Stimulated activated naive CD8-positive, alpha-beta T cell treated with anti-CD3 and anti-CD28 coated beads, Interleukin-15, Interleukin-2, amounts not matched to agents 100 ng/mL and 50 ng/mL, for 24 hours (primary cell): ENCODE results near the gene YLPM1.

Experiments used
- H3K27ac Mint-ChIP-seq: one replicate; pipeline ENCODE4 v1.8.0; 2021; ENCODE audit warnings: mild to moderate bottlenecking, mixed read lengths
- H3K27me3 Mint-ChIP-seq: one replicate; pipeline ENCODE4 v1.8.0; 2021; ENCODE audit warnings: mixed read lengths
- H3K36me3 Mint-ChIP-seq: one replicate; pipeline ENCODE4 v1.8.0; 2021; ENCODE audit warnings: low read depth, mixed read lengths
- H3K4me1 Mint-ChIP-seq: one replicate; pipeline ENCODE4 v1.8.0; 2021; ENCODE audit warnings: low read depth, mixed read lengths
- H3K4me3 Mint-ChIP-seq: one replicate; pipeline ENCODE4 v1.8.0; 2021; ENCODE audit warnings: mild to moderate bottlenecking, mixed read lengths
- H3K9me3 Mint-ChIP-seq: one replicate; pipeline ENCODE4 v1.8.0; 2021; ENCODE audit warnings: mixed read lengths

Gene YLPM1

GRCh38 chr14:74841230-74842207 lies 78.4 kb downstream of the YLPM1 start:
- H3K9me3 Mint-ChIP-seq = no peaks in the 10 kb centered on the region
- H3K27me3 Mint-ChIP-seq = no peaks in the 10 kb centered on the region
- H3K36me3 Mint-ChIP-seq = peaks cover 31% of the 10 kb centered on the region
- peak overlapping the region; percentile 53 for H3K4me3 Mint-ChIP-seq
- peaks cover 66% of the 10 kb centered on the region for H3K4me1 Mint-ChIP-seq
- H3K27ac Mint-ChIP-seq = peak overlapping the region; percentile 78

DNA sequence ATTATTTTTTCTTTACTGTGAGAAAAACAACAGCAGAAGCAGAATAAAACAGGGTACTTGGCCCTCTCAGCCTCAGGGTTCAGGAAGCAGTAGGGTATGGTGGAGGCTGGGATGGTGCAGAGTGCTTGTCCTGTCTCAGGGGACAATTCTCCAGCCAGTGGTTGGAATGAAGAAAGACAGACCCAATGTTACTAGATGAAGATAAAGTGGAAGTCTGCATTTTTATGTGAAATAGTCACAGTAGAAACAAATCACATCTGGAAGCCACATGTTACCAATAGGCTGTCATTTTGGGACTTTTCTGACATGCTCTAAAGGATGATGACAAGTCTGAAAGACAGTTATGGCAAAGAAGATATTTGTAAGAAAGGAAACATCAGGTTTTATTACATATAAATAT lies 80.5 kb downstream of the YLPM1 start:
- Mint-ChIP-seq H3K27me3 (no peaks in the 10 kb centered on the region), H3K9me3 (no peaks in the 10 kb centered on the region), H3K36me3 (peaks cover 14% of the 10 kb centered on the region), H3K27ac (no peak overlapping the region), H3K4me1 (peaks cover 44% of the 10 kb centered on the region), H3K4me3 (no peak overlapping the region)

DNA sequence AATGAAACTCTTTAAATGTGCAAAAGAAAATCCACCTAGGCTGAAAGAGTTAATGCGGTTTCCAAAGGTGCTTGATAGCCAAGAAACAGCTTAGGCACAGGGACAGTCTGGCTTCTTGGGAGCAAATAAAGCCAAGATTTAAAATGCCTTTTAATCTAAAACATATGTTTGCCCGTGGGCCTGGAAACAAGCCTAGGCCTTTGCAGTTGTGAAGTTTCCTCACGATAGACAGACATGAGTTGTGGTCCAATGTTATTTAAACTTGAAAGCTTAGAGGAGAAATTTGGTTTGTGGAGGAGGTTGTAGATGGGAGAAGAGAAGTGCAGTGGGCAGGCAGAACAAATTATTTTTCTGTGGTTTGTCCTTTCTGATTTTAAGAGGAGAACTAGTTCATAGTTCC lies 83.1 kb downstream of the YLPM1 start:
- H3K4me3 Mint-ChIP-seq = no peak overlapping the region
- H3K4me1 Mint-ChIP-seq = peaks cover 22% of the 10 kb centered on the region
- H3K27me3 Mint-ChIP-seq = no peaks in the 10 kb centered on the region
- H3K36me3 Mint-ChIP-seq = no peaks in the 10 kb centered on the region
- H3K9me3 Mint-ChIP-seq = no peaks in the 10 kb centered on the region
- no peak overlapping the region for H3K27ac Mint-ChIP-seq

- Mint-ChIP-seq H3K9me3 (no peaks in the 10 kb centered on the region), H3K4me3 (no peak overlapping the region), H3K27me3 (no peaks in the 10 kb centered on the region), H3K27ac (no peak overlapping the region), H3K36me3 (no peaks in the 10 kb centered on the region), H3K4me1 (peaks cover 13% of the 10 kb centered on the region)
Observed at GRCh38 chr14:74846968-74847665, 84.0 kb downstream of the YLPM1 start.

DNA sequence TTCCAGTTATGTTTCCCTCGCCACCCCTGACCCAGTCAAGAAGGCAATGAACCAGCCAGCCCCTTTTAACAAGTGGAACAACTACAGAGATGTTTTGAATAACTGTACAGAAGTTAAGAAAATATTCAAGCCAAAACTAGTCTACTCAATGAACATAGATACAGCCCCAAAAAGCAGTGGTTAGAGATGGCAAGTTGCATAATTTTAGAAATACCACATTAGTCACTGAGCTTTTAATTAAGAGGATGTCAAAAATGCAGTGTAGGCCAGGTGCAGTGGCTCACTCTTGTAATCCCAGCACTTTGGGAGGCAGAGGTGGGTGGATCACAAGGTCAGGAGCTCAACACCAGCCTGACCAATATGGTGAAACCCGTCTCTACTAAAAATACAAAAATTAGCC lies 85.7 kb downstream of the YLPM1 start:
- no peaks in the 10 kb centered on the region for H3K36me3 Mint-ChIP-seq
- no peaks in the 10 kb centered on the region for H3K27me3 Mint-ChIP-seq
- no peak overlapping the region for H3K27ac Mint-ChIP-seq
- H3K9me3 Mint-ChIP-seq = no peaks in the 10 kb centered on the region
- peaks cover 23% of the 10 kb centered on the region for H3K4me1 Mint-ChIP-seq
- no peak overlapping the region for H3K4me3 Mint-ChIP-seq

- H3K9me3 Mint-ChIP-seq = no peaks in the 10 kb centered on the region
- no peak overlapping the region for H3K27ac Mint-ChIP-seq
- no peak overlapping the region for H3K4me3 Mint-ChIP-seq
- H3K36me3 Mint-ChIP-seq = no peaks in the 10 kb centered on the region
- no peaks in the 10 kb centered on the region for H3K27me3 Mint-ChIP-seq
- H3K4me1 Mint-ChIP-seq = peaks cover 23% of the 10 kb centered on the region
Observed at GRCh38 chr14:74852922-74853530, 89.9 kb downstream of the YLPM1 start.

- Mint-ChIP-seq H3K4me3 (no peak overlapping the region), H3K27me3 (no peaks in the 10 kb centered on the region), H3K9me3 (no peaks in the 10 kb centered on the region), H3K4me1 (peaks cover 23% of the 10 kb centered on the region), H3K27ac (no peak overlapping the region), H3K36me3 (no peaks in the 10 kb centered on the region)
Observed at GRCh38 chr14:74853581-74853980, 90.5 kb downstream of the YLPM1 start.

DNA sequence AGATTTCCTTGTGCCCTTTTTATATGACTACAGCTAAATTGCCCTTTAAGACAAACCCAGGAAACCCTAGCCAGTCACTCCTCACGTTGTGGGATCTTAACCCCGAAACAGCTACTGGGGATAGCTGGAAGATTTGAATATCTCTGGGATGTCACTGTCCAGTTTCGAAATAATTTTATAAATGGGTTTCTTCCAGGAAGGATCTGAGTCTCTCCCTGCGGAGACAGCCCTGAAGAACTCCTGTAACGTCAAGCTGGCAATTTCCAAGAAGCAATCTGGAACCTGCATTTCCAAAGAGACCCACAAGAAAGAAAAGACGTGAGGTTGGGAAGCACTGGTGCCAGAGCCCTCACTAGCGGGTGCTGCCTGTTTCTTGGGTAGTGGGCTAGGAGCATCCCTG lies 91.9 kb downstream of the YLPM1 start:
- Mint-ChIP-seq H3K4me3 (no peak overlapping the region), H3K36me3 (no peaks in the 10 kb centered on the region), H3K27ac (no peak overlapping the region), H3K4me1 (peaks cover 23% of the 10 kb centered on the region), H3K27me3 (no peaks in the 10 kb centered on the region), H3K9me3 (no peaks in the 10 kb centered on the region)

GRCh38 chr14:74855945-74856344 lies 92.8 kb downstream of the YLPM1 start:
- H3K27ac Mint-ChIP-seq = no peak overlapping the region
- no peaks in the 10 kb centered on the region for H3K9me3 Mint-ChIP-seq
- H3K36me3 Mint-ChIP-seq = no peaks in the 10 kb centered on the region
- no peak overlapping the region for H3K4me3 Mint-ChIP-seq
- H3K4me1 Mint-ChIP-seq = peaks cover 23% of the 10 kb centered on the region
- no peaks in the 10 kb centered on the region for H3K27me3 Mint-ChIP-seq

GRCh38 chr14:74856366-74856765 lies 93.2 kb downstream of the YLPM1 start:
- H3K9me3 Mint-ChIP-seq = no peaks in the 10 kb centered on the region
- H3K4me3 Mint-ChIP-seq = no peak overlapping the region
- H3K27me3 Mint-ChIP-seq = no peaks in the 10 kb centered on the region
- no peak overlapping the region for H3K27ac Mint-ChIP-seq
- H3K36me3 Mint-ChIP-seq = no peaks in the 10 kb centered on the region
- H3K4me1 Mint-ChIP-seq = peaks cover 23% of the 10 kb centered on the region

GRCh38 chr14:74858022-74858421 lies 94.9 kb downstream of the YLPM1 start:
- Mint-ChIP-seq H3K27me3 (no peaks in the 10 kb centered on the region), H3K9me3 (no peaks in the 10 kb centered on the region), H3K27ac (no peak overlapping the region), H3K36me3 (no peaks in the 10 kb centered on the region), H3K4me3 (no peak overlapping the region), H3K4me1 (peaks cover 13% of the 10 kb centered on the region)

GRCh38 chr14:74859757-74860552 lies 96.8 kb downstream of the YLPM1 start:
- Mint-ChIP-seq H3K4me3 (no peak overlapping the region), H3K27ac (no peak overlapping the region), H3K4me1 (peaks cover 5% of the 10 kb centered on the region), H3K36me3 (no peaks in the 10 kb centered on the region), H3K27me3 (no peaks in the 10 kb centered on the region), H3K9me3 (no peaks in the 10 kb centered on the region)

DNA sequence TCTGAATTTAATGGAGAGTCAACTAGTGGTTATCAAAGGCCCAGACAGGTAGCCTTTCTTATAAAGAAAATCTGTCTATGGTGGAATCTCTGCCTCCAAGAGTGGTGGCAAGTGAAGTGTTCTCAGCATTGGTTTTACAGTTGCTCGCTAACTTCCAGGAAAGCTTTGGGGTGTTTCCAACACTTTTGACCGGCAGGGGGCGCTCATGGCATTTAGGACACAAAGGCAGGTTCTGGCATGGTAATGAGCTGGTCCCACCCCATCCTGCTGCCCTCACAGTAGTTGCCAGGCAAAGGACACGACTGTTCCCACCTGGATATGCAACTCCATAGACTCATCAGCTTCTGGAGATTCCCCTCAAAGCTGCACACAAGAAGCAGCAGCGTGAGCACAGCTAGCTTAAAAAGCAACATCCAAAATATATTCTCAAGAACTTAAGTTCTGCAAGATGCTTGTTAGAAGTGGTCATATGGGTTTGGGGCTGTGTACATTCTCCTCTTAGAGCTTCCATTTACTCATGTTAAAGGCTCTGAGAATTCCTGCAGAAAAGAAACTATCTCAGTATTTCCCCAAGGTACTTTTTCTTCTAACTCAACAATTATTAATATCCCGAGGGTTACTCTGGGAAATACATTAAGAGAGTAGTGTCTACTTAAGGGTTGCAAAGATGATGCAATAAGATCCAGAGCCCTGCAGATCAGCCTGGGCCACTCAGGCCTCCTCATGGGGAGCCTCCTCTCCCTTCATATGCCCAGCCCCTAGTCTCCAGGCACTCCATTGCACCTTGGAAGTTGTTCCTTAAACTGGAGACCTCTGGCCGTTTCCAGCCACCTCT lies 98.0 kb downstream of the YLPM1 start:
- no peaks in the 10 kb centered on the region for H3K36me3 Mint-ChIP-seq
- no peaks in the 10 kb centered on the region for H3K27me3 Mint-ChIP-seq
- H3K4me1 Mint-ChIP-seq = peaks cover 6% of the 10 kb centered on the region
- no peak overlapping the region for H3K27ac Mint-ChIP-seq
- no peaks in the 10 kb centered on the region for H3K9me3 Mint-ChIP-seq
- H3K4me3 Mint-ChIP-seq = no peak overlapping the region

- H3K27ac Mint-ChIP-seq = no peak overlapping the region
- no peaks in the 10 kb centered on the region for H3K27me3 Mint-ChIP-seq
- H3K4me1 Mint-ChIP-seq = peaks cover 12% of the 10 kb centered on the region
Observed at GRCh38 chr14:74861734-74862090, 98.6 kb downstream of the YLPM1 start.

More at GRCh38 chr14:74861734-74862090, 98.6 kb downstream of the YLPM1 start:
- no peaks in the 10 kb centered on the region for H3K9me3 Mint-ChIP-seq
- no peaks in the 10 kb centered on the region for H3K36me3 Mint-ChIP-seq
- H3K4me3 Mint-ChIP-seq = no peak overlapping the region
